GM12878 (cell line): ENCODE results near the gene MTA3.

Experiments used
- BRCA1 ChIP-seq: IDR thresholded peaks from 2 replicates; pipeline ENCODE4 v1.6.1; 2011; ENCODE audit warnings: low read depth, low read length, improper control_type of control experiment
- CTCF ChIP-seq, 3 experiments: IDR thresholded peaks in 2 of 3; conservative IDR thresholded peaks in 1 of 3; 2 replicates each; pipeline ENCODE4 v1.5.1; 2011; ENCODE audit warnings: low read depth in 3 of 3, low read length in 3 of 3, mild to moderate bottlenecking in 3 of 3, control low read depth in 2 of 3, moderate library complexity in 2 of 3, inconsistent platforms in 1 of 3, mixed read lengths in 1 of 3; ENCODE audit not compliant: control insufficient read depth in 2 of 3, insufficient read depth in 1 of 3; ENCODE audit errors: extremely low read depth in 1 of 3
- EP300 ChIP-seq, 2 experiments: fragments of 150-350 bp in 1 of 2; IDR thresholded peaks; 2 replicates each; pipeline ENCODE4 v1.6.1; 2011 to 2012; ENCODE audit warnings: low read depth in 2 of 2, low read length in 2 of 2, borderline replicate concordance in 1 of 2, improper control_type of control experiment in 1 of 2, inconsistent platforms in 1 of 2; ENCODE audit not compliant: control insufficient read depth in 1 of 2
- ETV6 ChIP-seq, 2 experiments: fragments of 450-650 bp in 1 of 2; IDR thresholded peaks in 1 of 2; conservative IDR thresholded peaks in 1 of 2; 2 replicates each; pipeline ENCODE4 v1.6.1; 2014; ENCODE audit warnings: antibody characterized with exemption in 1 of 2, borderline replicate concordance in 1 of 2, low read depth in 1 of 2, mild to moderate bottlenecking in 1 of 2, moderate library complexity in 1 of 2
- SP1 ChIP-seq: IDR thresholded peaks from one replicate; pipeline ENCODE4 v1.6.1; 2011; ENCODE audit warnings: low read depth, low read length
- TAF1 ChIP-seq: IDR thresholded peaks from 2 replicates; pipeline ENCODE4 v1.6.1; 2011; ENCODE audit warnings: mild to moderate bottlenecking, low read depth, low read length, borderline replicate concordance
- ZNF274 ChIP-seq: IDR thresholded peaks from one replicate; pipeline ENCODE4 v1.8.0; 2011; ENCODE audit not compliant: insufficient read length, insufficient read depth

DNA sequence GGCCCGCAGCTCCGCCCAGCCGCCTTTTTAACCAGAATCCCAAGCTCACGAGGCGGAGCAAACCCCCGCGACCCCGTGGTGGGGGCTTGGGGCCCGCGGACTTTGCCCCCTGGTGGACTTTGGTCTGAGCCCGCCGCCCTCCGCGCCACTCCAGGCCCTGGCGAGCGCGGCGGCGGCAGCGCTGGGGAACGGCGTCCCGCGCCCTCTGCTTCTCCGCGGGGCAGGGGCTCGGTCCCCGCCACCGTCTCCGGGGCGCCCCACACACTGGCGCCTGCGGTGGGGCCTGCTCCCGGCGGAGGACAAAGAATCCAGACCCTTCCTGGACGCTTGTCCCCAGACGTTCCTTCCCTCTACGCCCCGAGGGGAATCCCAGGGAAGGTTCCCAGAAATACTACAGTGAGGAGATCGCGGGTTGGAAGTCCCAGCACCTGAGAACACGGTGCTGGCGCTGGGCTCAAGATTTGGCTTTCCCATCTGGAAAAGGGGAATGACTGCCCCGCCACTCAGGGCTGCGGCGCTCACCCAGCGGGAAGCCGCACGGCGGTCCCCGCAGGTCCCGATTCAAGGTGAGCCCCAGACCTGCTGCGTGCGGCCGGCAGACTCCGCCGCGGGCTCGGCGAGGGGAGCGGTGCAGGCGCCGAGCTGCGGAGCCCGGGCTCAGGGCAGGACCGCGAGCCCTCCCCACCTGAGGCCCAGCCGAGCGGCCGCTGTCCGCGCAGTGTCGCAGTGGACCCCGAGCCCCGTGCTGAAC is 224.3 kb downstream of the MTA3 start, which contains the start of gene HAAO:
- no peak for TF ChIP-seq EP300 (IDR thresholded peaks at IDR 0.05; ENCODE audit: borderline replicate concordance in 1 of 2, control insufficient read depth in 1 of 2, low read depth in 2 of 2, low read length in 2 of 2)
- TF ChIP-seq CTCF (IDR thresholded peaks at IDR 0.05 in 2 of 3, conservative IDR thresholded peaks at IDR 0.05 in 1 of 3; ENCODE audit: control insufficient read depth in 2 of 3, extremely low read depth in 1 of 3, insufficient read depth in 1 of 3, low read depth in 3 of 3, low read length in 3 of 3): peak; percentile 9 to 27 (median 12); a peak in 1 of 6 replicates
- no peak for TF ChIP-seq ZNF274
- no peak for TF ChIP-seq ETV6 (conservative IDR thresholded peaks at IDR 0.05 in 1 of 2, IDR thresholded peaks at IDR 0.05 in 1 of 2; ENCODE audit: borderline replicate concordance in 1 of 2, low read depth in 1 of 2)
- no peak for TF ChIP-seq SP1
- TF ChIP-seq BRCA1: no peak
- TF ChIP-seq TAF1: no peak; the same call in 1 of the 2 replicates
